Measurements from ENCODE around the gene ELAVL4.

Gene ELAVL4

GRCh38 chr1:50108497-50109059 lies at the start of gene ELAVL4:
Gene ELAVL4 (plus strand): TSS chr1:50108920. CDS start chr1:50109190, 270 bp downstream.
- no peak for DNase-seq (ENCODE audit: low spot score)

GRCh38 chr1:50060279-50060678 lies 48.4 kb upstream of the ELAVL4 start:
- no peak for DNase-seq (ENCODE audit: low spot score)

GRCh38 chr1:50066806-50067205 lies 41.9 kb upstream of the ELAVL4 start:
- DNase-seq (ENCODE audit: low spot score), result no peak

GRCh38 chr1:50074931-50075330 lies 33.8 kb upstream of the ELAVL4 start:
- no peak for DNase-seq (ENCODE audit: low spot score)

DNA sequence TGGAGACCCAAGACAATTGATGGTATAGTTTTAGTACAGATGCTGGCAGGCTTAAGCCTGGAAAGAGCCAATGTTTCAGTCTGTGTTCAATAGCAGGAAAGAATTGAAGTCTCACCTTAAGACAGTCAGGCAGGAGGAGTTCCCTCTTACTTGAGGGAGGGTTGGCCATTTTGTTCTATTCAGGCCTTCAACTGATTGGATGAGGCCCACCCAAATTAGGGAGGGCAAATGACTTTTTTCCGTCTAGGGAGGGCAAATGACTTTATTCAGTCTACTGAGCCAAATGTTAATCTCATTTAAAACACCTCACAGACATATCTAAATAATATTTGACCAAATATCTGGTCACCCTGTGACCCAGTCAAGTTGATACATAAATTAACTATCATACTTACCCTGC lies 31.4 kb upstream of the ELAVL4 start:
- DNase-seq (ENCODE audit: low spot score), result no peak

- no peak for DNase-seq (ENCODE audit: low spot score)
Measured at GRCh38 chr1:50080904-50081586, 27.7 kb upstream of the ELAVL4 start.

DNA sequence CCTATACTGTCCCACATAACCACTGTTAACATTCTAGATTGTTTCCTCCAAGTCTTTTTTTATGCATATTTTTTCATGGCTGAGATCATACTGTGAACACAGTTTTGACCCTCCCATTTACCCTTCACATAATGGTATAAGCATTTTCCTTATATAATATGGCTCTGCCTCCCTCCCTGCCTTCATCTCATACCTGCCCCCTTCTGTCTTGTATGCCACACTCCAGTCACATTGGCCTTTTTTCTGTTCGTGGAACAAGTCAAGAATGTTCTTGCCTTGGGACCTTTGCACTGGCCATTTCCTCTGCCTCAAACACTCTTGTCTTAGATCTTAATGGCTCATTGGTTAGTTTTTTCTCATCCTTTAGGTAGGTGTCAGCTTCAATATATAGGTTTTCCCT lies 24.3 kb upstream of the ELAVL4 start:
- no peak for DNase-seq (ENCODE audit: low spot score)

- no peak for DNase-seq (ENCODE audit: low spot score)
Measured at GRCh38 chr1:50091068-50091467, 17.7 kb upstream of the ELAVL4 start.

GRCh38 chr1:50095716-50096115 lies 13.0 kb upstream of the ELAVL4 start:
- DNase-seq (ENCODE audit: low spot score), result no peak

DNA sequence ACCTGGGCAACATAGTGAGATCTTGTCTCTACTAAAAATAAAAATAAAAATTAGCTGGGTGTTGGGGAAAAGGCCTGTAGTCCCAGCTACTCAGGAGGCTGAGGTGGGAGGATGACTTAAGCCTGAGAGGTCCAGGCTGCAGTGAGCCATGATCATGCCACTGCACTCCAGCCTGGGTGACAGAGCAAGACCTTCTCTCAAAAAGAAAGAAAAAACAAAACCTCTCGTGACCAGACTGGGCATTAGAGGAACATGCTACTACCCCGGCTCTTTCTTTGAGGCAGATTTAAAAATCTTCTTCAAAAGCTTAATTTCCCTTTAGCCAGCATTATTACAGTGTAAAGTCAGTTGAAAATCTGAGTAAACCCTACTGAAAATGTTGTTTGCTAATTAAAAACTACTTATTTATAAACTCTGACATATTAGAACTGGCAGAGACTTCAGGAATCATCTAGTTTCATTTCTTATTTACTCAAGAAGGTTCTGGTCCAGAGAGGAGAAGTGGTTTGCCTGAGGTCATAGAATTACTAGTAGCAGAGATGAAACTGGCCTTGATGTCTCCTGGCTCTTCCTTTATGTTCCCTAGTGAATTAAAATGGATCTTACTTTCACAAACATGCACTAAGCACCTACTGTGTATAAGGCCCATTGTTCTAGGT lies 11.6 kb upstream of the ELAVL4 start:
- DNase-seq (ENCODE audit: low spot score), result no peak

- DNase-seq (ENCODE audit: low spot score), result no peak
Measured at GRCh38 chr1:50097791-50098190, 10.9 kb upstream of the ELAVL4 start.

DNA sequence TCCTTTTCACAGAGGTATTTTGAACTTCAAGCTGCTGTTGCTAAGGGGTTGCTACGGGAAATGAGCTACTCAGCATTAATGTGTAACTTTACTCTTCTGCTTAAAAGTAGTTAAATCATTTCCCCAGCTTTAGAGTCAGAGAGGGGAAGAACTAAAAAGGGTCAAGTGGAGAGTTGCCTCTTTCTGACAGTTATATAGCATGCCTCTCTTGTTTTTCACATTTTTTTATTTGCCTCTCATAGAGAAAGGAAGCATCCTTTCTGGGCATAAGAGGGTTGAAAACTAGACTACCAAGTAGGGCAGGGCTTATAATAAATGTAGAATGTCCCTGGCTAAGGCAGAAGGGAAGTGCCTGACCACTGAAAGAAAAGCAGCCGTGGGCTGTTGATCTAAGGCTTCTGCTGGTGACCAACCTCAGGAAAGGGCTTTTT lies 10.1 kb upstream of the ELAVL4 start:
- no peak for DNase-seq (ENCODE audit: low spot score)

DNA sequence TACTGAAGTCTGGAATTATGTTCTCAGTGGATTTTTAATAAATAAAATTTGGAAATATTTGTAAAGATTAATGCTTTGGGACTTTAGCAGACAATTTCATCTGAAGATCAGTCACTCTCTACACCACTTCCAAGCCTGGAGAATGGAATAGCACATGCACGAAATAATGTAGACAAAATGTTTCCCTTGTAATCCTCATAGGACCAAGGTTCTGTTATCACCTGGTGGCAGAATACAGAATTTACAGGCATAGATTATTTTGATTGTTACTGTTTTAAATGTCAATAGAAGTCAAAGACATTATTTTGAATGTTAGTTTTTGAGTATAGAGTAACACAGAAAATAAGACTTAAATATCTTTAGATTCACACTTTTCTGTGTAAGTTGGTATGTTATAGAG lies 9.1 kb upstream of the ELAVL4 start:
- no peak for DNase-seq (ENCODE audit: low spot score)

GRCh38 chr1:50103615-50104081 lies 5.1 kb upstream of the ELAVL4 start:
- no peak for DNase-seq (ENCODE audit: low spot score)

- no peak for DNase-seq (ENCODE audit: low spot score)
Measured at GRCh38 chr1:50105433-50105832, 3.3 kb upstream of the ELAVL4 start.

DNA sequence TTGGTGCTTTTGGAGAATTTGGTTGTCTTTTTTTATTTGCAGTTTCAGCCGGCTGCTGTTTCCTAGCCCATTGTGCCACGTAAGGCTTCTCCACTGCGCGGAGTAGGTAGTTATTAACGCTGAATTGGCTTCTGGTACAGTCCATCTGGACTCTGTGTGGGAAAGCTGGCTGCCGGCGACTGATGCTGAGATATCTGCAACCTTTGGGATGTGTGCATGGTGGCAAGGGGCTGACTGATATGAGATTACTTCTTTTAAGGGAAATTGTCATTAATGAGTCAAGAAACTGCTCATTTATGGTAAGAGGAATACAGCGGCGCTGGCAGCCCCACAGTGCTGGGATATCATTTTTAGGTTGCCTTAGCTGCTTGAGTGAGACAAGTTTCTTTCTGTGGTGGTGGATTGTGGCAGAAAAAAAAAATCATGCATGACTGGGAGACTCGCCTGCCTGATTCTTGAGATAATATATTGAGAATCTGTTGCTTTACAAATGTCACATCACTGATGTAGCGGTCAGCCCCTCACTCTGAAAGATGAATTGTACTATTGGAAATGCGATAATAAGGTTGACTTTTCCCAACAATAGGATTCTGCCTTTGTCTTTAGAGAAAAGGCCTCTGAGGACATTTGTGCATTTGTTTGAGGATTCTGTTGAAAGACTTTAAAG lies 2.5 kb upstream of the ELAVL4 start:
- DNase-seq (ENCODE audit: low spot score), result no peak

- no peak for DNase-seq (ENCODE audit: low spot score)
Measured at GRCh38 chr1:50109116-50109515, 396 bp downstream of the ELAVL4 start.

GRCh38 chr1:50109647-50110075 lies 941 bp downstream of the ELAVL4 start:
- no peak for DNase-seq (ENCODE audit: low spot score)

DNA sequence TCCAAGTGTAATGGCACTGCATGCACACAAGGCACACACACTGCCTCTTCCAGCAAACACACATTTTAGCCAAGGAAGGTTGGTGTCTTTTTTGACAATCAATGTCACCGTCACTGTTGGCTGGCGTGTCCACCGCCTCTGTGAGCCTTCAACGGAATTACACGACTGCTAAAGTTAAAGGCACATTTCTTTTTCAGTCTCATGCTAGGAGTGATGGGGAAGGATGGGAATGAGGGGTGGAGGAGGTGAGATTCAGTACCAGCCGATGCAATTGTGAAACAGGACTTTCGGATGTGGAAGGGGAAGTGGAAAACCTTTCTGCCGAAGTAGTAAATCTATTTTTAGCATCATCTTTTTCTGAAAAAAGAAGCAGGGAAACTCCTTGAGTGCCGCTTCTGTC lies 1.4 kb downstream of the ELAVL4 start:
- no peak for DNase-seq (ENCODE audit: low spot score)

DNA sequence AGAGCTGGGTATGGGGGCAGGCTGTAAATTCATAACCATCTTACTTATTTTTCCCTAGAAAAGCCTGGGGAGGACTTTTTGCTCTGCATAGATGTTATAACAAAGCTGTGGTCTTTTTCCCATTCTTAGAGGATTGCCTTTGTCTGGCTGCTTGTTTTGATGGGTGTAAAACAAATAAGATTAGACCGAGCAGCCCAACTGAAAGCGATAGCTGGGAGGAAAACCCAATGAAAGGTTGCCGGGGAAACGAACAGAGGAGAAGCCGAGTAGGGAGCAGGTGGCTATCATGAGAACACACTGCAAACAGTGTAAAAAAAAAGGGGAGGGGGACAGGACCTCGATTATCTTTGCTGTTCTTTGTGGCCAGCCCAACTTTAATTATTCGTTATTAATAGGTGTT lies 1.9 kb downstream of the ELAVL4 start:
- no peak for DNase-seq (ENCODE audit: low spot score)

DNA sequence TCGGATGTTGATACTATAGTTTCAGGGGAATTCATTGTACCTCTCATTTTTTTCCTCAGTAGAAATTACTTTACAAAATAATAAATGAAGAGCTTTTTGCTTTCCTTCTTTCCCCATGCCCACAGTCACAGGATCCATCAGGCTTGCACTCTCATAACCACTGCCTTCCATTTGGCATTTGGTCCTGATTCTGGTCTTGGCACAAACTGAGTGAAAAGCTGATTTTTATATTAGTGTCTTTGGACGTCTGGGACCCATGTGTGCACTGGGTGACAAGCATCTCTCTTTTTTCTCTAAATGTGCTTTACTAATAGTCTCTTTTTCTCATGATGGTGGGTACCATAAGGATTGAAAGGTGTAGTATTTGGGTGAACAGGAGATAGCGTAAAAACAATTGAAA lies 2.8 kb downstream of the ELAVL4 start:
- no peak for DNase-seq (ENCODE audit: low spot score)

- no peak for DNase-seq (ENCODE audit: low spot score)
Measured at GRCh38 chr1:50112193-50112592, 3.5 kb downstream of the ELAVL4 start.

DNA sequence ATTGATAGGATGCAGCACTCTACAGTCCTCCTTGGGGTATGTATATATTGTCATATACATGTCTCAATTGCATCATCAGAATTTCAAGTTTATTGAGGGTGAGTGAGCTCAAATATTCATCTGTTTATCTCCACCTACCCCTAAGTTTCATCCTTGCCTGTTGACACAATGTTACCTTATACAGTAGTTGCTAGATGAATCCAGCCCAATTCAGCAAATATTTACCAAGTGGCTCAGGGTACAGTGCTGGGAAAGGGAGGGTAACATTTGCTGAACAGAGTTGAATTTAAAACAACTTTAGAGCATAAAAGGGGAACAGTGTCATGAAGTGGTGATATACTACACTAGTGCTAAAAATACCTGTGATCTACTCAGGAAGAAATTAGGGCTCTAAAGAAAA lies 14.4 kb downstream of the ELAVL4 start:
- DNase-seq (ENCODE audit: low spot score), result no peak
